HepG2 (cell line): ENCODE results near the gene FGD2. TPM values are rescaled to one million over a fixed set of nuclear protein-coding genes. Genes with fewer than 3 reads are reported as not detected.

ENCODE experiments used
- ATAC-seq: fragments of 200-7000 bp; cut with Tn5 transposase; 3 replicates; pipeline ENCODE4 v1.9.1; 2020; ENCODE audit warnings: mild to moderate bottlenecking, moderate library complexity
- BruUV-seq: library from RNA; stranded (reverse); fragments of 400-500 nt; replicated peaks from 2 replicates; lab custom pipeline; 2021; lab: Mats Ljungman, UMichigan
- CTCF ChIA-PET: fragments of 300-600 bp; formaldehyde crosslinking; extraction: SDS; loops from one replicate; lab custom pipeline; 2021; ENCODE audit warnings: low total read pairs, inconsistent platforms, low intra/inter-chr PET ratio; lab: Yijun Ruan, JAX
- POLR2A ChIA-PET: fragments of 350-600 bp; sonication (Branson Sonifier 250); formaldehyde crosslinking; loops from one replicate; lab custom pipeline; 2020; ENCODE audit warnings: antibody characterized with exemption, inconsistent platforms; lab: Yijun Ruan, JAX
- DNase-seq: peaks from one replicate; pipeline ENCODE4 v3.0.0-alpha.2; 2015; ENCODE audit warnings: low spot score
- FAIRE-seq: peaks from 3 replicates; lab custom pipeline; 2011; peaks lifted over from hg19 to GRCh38; lab: Jason Lieb, UNC
- H2AFZ ChIP-seq: one replicate; pipeline ENCODE4 v1.6.1; 2011; ENCODE audit warnings: low read length, inconsistent platforms
- H3K27ac ChIP-seq: fragments of 300-600 bp; 3 replicates; pipeline ENCODE4 v1.8.0; 2011; ENCODE audit warnings: mixed run types, mild to moderate bottlenecking, mixed read lengths, low read length, inconsistent platforms; ENCODE audit not compliant: insufficient read depth; ENCODE audit errors: extremely low read length
- H3K27me3 ChIP-seq, 2 experiments: fragments of 200-600 bp in 1 of 2; 2 replicates in 1 of 2; 3 replicates in 1 of 2; pipeline versions ENCODE4 v1.6.0 to v1.8.0; 2011; ENCODE audit warnings: low read length in 2 of 2, mild to moderate bottlenecking in 2 of 2, moderate library complexity in 2 of 2, inconsistent platforms in 1 of 2; ENCODE audit not compliant: insufficient read depth in 2 of 2, control insufficient read depth in 1 of 2
- H3K36me3 ChIP-seq, 2 experiments: fragments of 200-600 bp in 1 of 2; replicated peaks in 1 of 2; 2 replicates in 1 of 2; 3 replicates in 1 of 2; pipeline versions ENCODE4 v1.5.1 to v1.8.0; 2011; ENCODE audit warnings: low read length in 2 of 2, inconsistent platforms in 1 of 2; ENCODE audit not compliant: insufficient read depth in 2 of 2, control insufficient read depth in 1 of 2
- H3K4me1 ChIP-seq: 2 replicates; pipeline ENCODE4 v1.5.1; 2012; ENCODE audit warnings: low read length, inconsistent platforms; ENCODE audit not compliant: insufficient read depth
- H3K4me2 ChIP-seq: 2 replicates; pipeline ENCODE4 v1.6.0; 2011; ENCODE audit warnings: low read depth, low read length, inconsistent platforms
- H3K4me3 ChIP-seq, 3 experiments: fragments of 200-600 bp in 1 of 3; sonication (generic), shearing (Covaris generic) in 1 of 3; replicated peaks in 1 of 3; 2 replicates each; pipeline ENCODE4 v1.5.1; 2011 to 2016; ENCODE audit warnings: low read length in 3 of 3, inconsistent platforms in 2 of 3, low read depth in 2 of 3, mild to moderate bottlenecking in 2 of 3, control low read depth in 1 of 3, mixed read lengths in 1 of 3; ENCODE audit not compliant: insufficient read depth in 1 of 3
- H3K79me2 ChIP-seq: one replicate; pipeline ENCODE4 v1.6.1; 2011; ENCODE audit warnings: low read length, inconsistent platforms; ENCODE audit not compliant: insufficient read depth
- H3K9ac ChIP-seq: 2 replicates; pipeline ENCODE4 v1.6.0; 2011; ENCODE audit warnings: mild to moderate bottlenecking, low read depth, low read length, inconsistent platforms; ENCODE audit not compliant: insufficient read depth
- H3K9me3 ChIP-seq: 2 replicates; pipeline ENCODE4 v1.5.1; 2012; ENCODE audit warnings: mild to moderate bottlenecking, low read length
- H4K20me1 ChIP-seq: 2 replicates; pipeline ENCODE4 v1.6.0; 2011; ENCODE audit warnings: inconsistent platforms, mild to moderate bottlenecking, low read length, moderate library complexity; ENCODE audit not compliant: insufficient read depth
- MXD1 ChIP-seq: sonication (generic); formaldehyde crosslinking; IDR thresholded peaks from 2 replicates; pipeline ENCODE4 v1.4.0; 2020; ENCODE audit warnings: mild to moderate bottlenecking, missing genetic modification reagents
- NRL ChIP-seq: sonication (generic); formaldehyde crosslinking; IDR thresholded peaks from 2 replicates; pipeline ENCODE4 v1.5.0; 2020; ENCODE audit warnings: missing genetic modification reagents, mild to moderate bottlenecking, moderate library complexity, borderline replicate concordance
- SOX5 ChIP-seq: IDR thresholded peaks from 2 replicates; pipeline ENCODE4 v1.6.1; 2016; ENCODE audit warnings: borderline replicate concordance
- TBX3 ChIP-seq: fragments of 450-650 bp; IDR thresholded peaks from 2 replicates; pipeline ENCODE4 v1.6.1; 2017; ENCODE audit warnings: antibody characterized with exemption, mild to moderate bottlenecking, inconsistent platforms, borderline replicate concordance
- ZBTB26 ChIP-seq: IDR thresholded peaks from 2 replicates; pipeline ENCODE4 v1.6.1; 2016; ENCODE audit warnings: missing compliant biosample characterization, missing genetic modification reagents, borderline replicate concordance
- ZNF768 ChIP-seq: sonication (generic); formaldehyde crosslinking; IDR thresholded peaks from 2 replicates; pipeline ENCODE4 v1.4.0; 2020; ENCODE audit warnings: missing genetic modification reagents
- WGBS: methylation state at CpG from one replicate; pipeline ENCODE4 v1.1.6; 2017; ENCODE audit warnings: low lambda C conversion rate; 5-methylcytosine and 5-hydroxymethylcytosine counted together
- in situ Hi-C: cut with HindIII; loops from 2 replicates; pipeline ENCODE4 v1.10.0; 2017; ENCODE audit warnings: low pct_unique_long_range_greater_than_20kb; ENCODE audit not compliant: extremely low pct_ligation_motif_present
- intact Hi-C: fragments of 100-400 bp; cut with micrococcal nuclease; formaldehyde crosslinking; loops from one replicate; pipeline ENCODE4 v1.10.0; 2022; ENCODE audit not compliant: unreplicated experiment
- polyA plus RNA-seq, 8 experiments: library from polyadenylated mRNA; depleted of rRNA in 3 of 8; stranded (reverse) in 7 of 8; unstranded in 1 of 8; fragments of >200 nt; fragmentation: Illumina TruSeq in 4 of 8; extraction: Trizol in 4 of 8; gene quantifications; 2 replicates each; pipeline versions ENCODE4 v1.2.1 to v1.2.3, GENCODE V29; 2011 to 2016; ENCODE audit warnings: low read depth in 4 of 8, missing spikeins in 1 of 8, mixed read lengths in 1 of 8; ENCODE audit not compliant: insufficient read depth in 1 of 8
- total RNA-seq, 5 experiments: library from RNA; depleted of rRNA; stranded (reverse); fragments of >200 nt; fragmentation: Illumina TruSeq; extraction: Trizol; gene quantifications; 2 replicates each; pipeline ENCODE4 v1.2.3, GENCODE V29; 2016; ENCODE audit warnings: low read depth in 1 of 5

Gene FGD2
- total and polyA plus RNA-seq, 2 of the 13 experiments (the other 11 are each of a cell fraction or from before 2014, with no cell fraction given): not detected

GRCh38 chr6:36959555-36960250 is 45.8 kb upstream of the FGD2 start:
- H3K9me3 ChIP-seq: no peaks in the 10 kb centered on the region
- no peaks in the 10 kb centered on the region for H3K79me2 ChIP-seq
- in situ Hi-C loops (no loop called here), intact Hi-C loops (no loop called here)
- TF ChIP-seq TBX3 (no peak), ZBTB26 (CRISPR knock-in tag) (no peak), SOX5 (CRISPR knock-in tag) (no peak)
- FAIRE-seq (no peak), ATAC-seq (no peak), DNase-seq (no peak)
- H3K9ac ChIP-seq: no peak overlapping the region
- no peak overlapping the region for H3K4me2 ChIP-seq
- WGBS: 73% methylated on average over 17 of the region's 17 CpGs
- no peak overlapping the region for H3K4me3 ChIP-seq
- ChIA-PET POLR2A (no interaction called here), CTCF (no interaction called here)
- peaks cover 8% of the 10 kb centered on the region; the same call in 1 of the 2 replicates for H3K4me1 ChIP-seq
- no TSS peak for BruUV-seq
- H4K20me1 ChIP-seq: no peaks in the 10 kb centered on the region
- H3K27ac ChIP-seq: no peak overlapping the region
- H3K27me3 ChIP-seq: peaks cover 12 to 47% of the 10 kb centered on the region in 2 experiments; a peak in 3 of 5 replicates
- no peaks in the 10 kb centered on the region for H3K36me3 ChIP-seq
- no peak overlapping the region for H2AFZ ChIP-seq

- Histone ChIP-seq H3K4me1 (peaks cover 8% of the 10 kb centered on the region; the same call in 1 of the 2 replicates), H3K4me3 (no peak overlapping the region), H2AFZ (no peak overlapping the region), H3K79me2 (no peaks in the 10 kb centered on the region), H4K20me1 (no peaks in the 10 kb centered on the region), H3K27ac (no peak overlapping the region), H3K36me3 (no peaks in the 10 kb centered on the region), H3K9me3 (no peaks in the 10 kb centered on the region), H3K27me3 (peaks cover 6 to 26% of the 10 kb centered on the region in 2 experiments; a peak in 3 of 5 replicates), H3K9ac (no peak overlapping the region), H3K4me2 (no peak overlapping the region)
- ChIA-PET CTCF (no interaction called here), POLR2A (no interaction called here)
- FAIRE-seq (no peak), DNase-seq (no peak), ATAC-seq (no peak)
- no TSS peak for BruUV-seq
- no peak for TF ChIP-seq MXD1
- TF ChIP-seq NRL: 0 out of 2 replicates have a peak, but pooled peaks have one; percentile 48
- TF ChIP-seq ZNF768 (CRISPR knock-in tag): 0 out of 2 replicates have a peak, but pooled peaks have one; percentile 16
- in situ Hi-C loops (no loop called here), intact Hi-C loops (no loop called here)
- WGBS: 33% methylated on average over 32 of the region's 40 CpGs
Observed at GRCh38 chr6:36961441-36962435, 43.7 kb upstream of the FGD2 start.
